HepG2 (cell line): ENCODE data around the gene DOCK9. TPM values are rescaled to one million over a fixed set of nuclear protein-coding genes. Genes with fewer than 3 reads are reported as not detected.
A peak's percentile ranks its signal among the peaks of the same experiment; 100 is the strongest.

ENCODE experiments used
- ATAC-seq: fragments of 200-7000 bp; cut with Tn5 transposase; 3 replicates; pipeline ENCODE4 v1.9.1; 2020; ENCODE audit warnings: mild to moderate bottlenecking, moderate library complexity
- Bru-seq: library from RNA; stranded (reverse); fragments of 400-500 nt; gene quantifications from one replicate; lab custom pipeline; 2021; lab: Mats Ljungman, UMichigan
- BruChase-seq, 2 experiments: library from RNA; stranded (reverse); fragments of 400-500 nt; gene quantifications; one replicate each; lab custom pipeline; 2021; lab: Mats Ljungman, UMichigan
- BruUV-seq: library from RNA; stranded (reverse); fragments of 400-500 nt; replicated peaks from 2 replicates; lab custom pipeline; 2021; lab: Mats Ljungman, UMichigan
- CTCF ChIA-PET: fragments of 300-600 bp; formaldehyde crosslinking; extraction: SDS; loops from one replicate; lab custom pipeline; 2021; ENCODE audit warnings: low total read pairs, inconsistent platforms, low intra/inter-chr PET ratio; lab: Yijun Ruan, JAX
- POLR2A ChIA-PET: fragments of 350-600 bp; sonication (Branson Sonifier 250); formaldehyde crosslinking; loops from one replicate; lab custom pipeline; 2020; ENCODE audit warnings: antibody characterized with exemption, inconsistent platforms; lab: Yijun Ruan, JAX
- DNase-seq: peaks from one replicate; pipeline ENCODE4 v3.0.0-alpha.2; 2015; ENCODE audit warnings: low spot score
- FAIRE-seq: peaks from 3 replicates; lab custom pipeline; 2011; peaks lifted over from hg19 to GRCh38; lab: Jason Lieb, UNC
- H2AFZ ChIP-seq: one replicate; pipeline ENCODE4 v1.6.1; 2011; ENCODE audit warnings: low read length, inconsistent platforms
- H3K27ac ChIP-seq: fragments of 300-600 bp; 3 replicates; pipeline ENCODE4 v1.8.0; 2011; ENCODE audit warnings: mixed run types, mild to moderate bottlenecking, mixed read lengths, low read length, inconsistent platforms; ENCODE audit not compliant: insufficient read depth; ENCODE audit errors: extremely low read length
- H3K27me3 ChIP-seq, 2 experiments: fragments of 200-600 bp in 1 of 2; 2 replicates in 1 of 2; 3 replicates in 1 of 2; pipeline versions ENCODE4 v1.6.0 to v1.8.0; 2011; ENCODE audit warnings: low read length in 2 of 2, mild to moderate bottlenecking in 2 of 2, moderate library complexity in 2 of 2, inconsistent platforms in 1 of 2; ENCODE audit not compliant: insufficient read depth in 2 of 2, control insufficient read depth in 1 of 2
- H3K36me3 ChIP-seq, 2 experiments: fragments of 200-600 bp in 1 of 2; replicated peaks in 1 of 2; 2 replicates in 1 of 2; 3 replicates in 1 of 2; pipeline versions ENCODE4 v1.5.1 to v1.8.0; 2011; ENCODE audit warnings: low read length in 2 of 2, inconsistent platforms in 1 of 2; ENCODE audit not compliant: insufficient read depth in 2 of 2, control insufficient read depth in 1 of 2
- H3K4me1 ChIP-seq: 2 replicates; pipeline ENCODE4 v1.5.1; 2012; ENCODE audit warnings: low read length, inconsistent platforms; ENCODE audit not compliant: insufficient read depth
- H3K4me2 ChIP-seq: 2 replicates; pipeline ENCODE4 v1.6.0; 2011; ENCODE audit warnings: low read depth, low read length, inconsistent platforms
- H3K4me3 ChIP-seq, 3 experiments: fragments of 200-600 bp in 1 of 3; sonication (generic), shearing (Covaris generic) in 1 of 3; replicated peaks in 1 of 3; 2 replicates each; pipeline ENCODE4 v1.5.1; 2011 to 2016; ENCODE audit warnings: low read length in 3 of 3, inconsistent platforms in 2 of 3, low read depth in 2 of 3, mild to moderate bottlenecking in 2 of 3, control low read depth in 1 of 3, mixed read lengths in 1 of 3; ENCODE audit not compliant: insufficient read depth in 1 of 3
- H3K79me2 ChIP-seq: one replicate; pipeline ENCODE4 v1.6.1; 2011; ENCODE audit warnings: low read length, inconsistent platforms; ENCODE audit not compliant: insufficient read depth
- H3K9ac ChIP-seq: 2 replicates; pipeline ENCODE4 v1.6.0; 2011; ENCODE audit warnings: mild to moderate bottlenecking, low read depth, low read length, inconsistent platforms; ENCODE audit not compliant: insufficient read depth
- H3K9me3 ChIP-seq: 2 replicates; pipeline ENCODE4 v1.5.1; 2012; ENCODE audit warnings: mild to moderate bottlenecking, low read length
- H4K20me1 ChIP-seq: 2 replicates; pipeline ENCODE4 v1.6.0; 2011; ENCODE audit warnings: inconsistent platforms, mild to moderate bottlenecking, low read length, moderate library complexity; ENCODE audit not compliant: insufficient read depth
- CHD4 ChIP-seq: fragments of 200-600 bp; sonication (generic); IDR thresholded peaks from 2 replicates; pipeline ENCODE4 v1.7.0; 2017; ENCODE audit warnings: mild to moderate bottlenecking, low read length, borderline replicate concordance
- E2F5 ChIP-seq: sonication (generic); formaldehyde crosslinking; conservative IDR thresholded peaks from 2 replicates; pipeline ENCODE4 v1.4.0; 2020; ENCODE audit warnings: missing genetic modification reagents
- GRHL1 ChIP-seq: sonication (generic); formaldehyde crosslinking; conservative IDR thresholded peaks from 2 replicates; pipeline ENCODE4 v1.8.0; 2022; ENCODE audit warnings: missing genetic modification reagents
- MNT ChIP-seq: fragments of 450-650 bp; IDR thresholded peaks from 2 replicates; pipeline ENCODE4 v1.6.1; 2016
- THRA ChIP-seq: sonication (generic); formaldehyde crosslinking; IDR thresholded peaks from 2 replicates; pipeline ENCODE4 v1.4.0; 2020; ENCODE audit warnings: missing genetic modification reagents, borderline replicate concordance
- WGBS: methylation state at CpG from one replicate; pipeline ENCODE4 v1.1.6; 2017; ENCODE audit warnings: low lambda C conversion rate; 5-methylcytosine and 5-hydroxymethylcytosine counted together
- in situ Hi-C: cut with HindIII; loops from 2 replicates; pipeline ENCODE4 v1.10.0; 2017; ENCODE audit warnings: low pct_unique_long_range_greater_than_20kb; ENCODE audit not compliant: extremely low pct_ligation_motif_present
- intact Hi-C: fragments of 100-400 bp; cut with micrococcal nuclease; formaldehyde crosslinking; loops from one replicate; pipeline ENCODE4 v1.10.0; 2022; ENCODE audit not compliant: unreplicated experiment
- long read RNA-seq, 2 experiments: library from RNA in 1 of 2; library from polyadenylated mRNA in 1 of 2; stranded (forward) in 1 of 2; unstranded in 1 of 2; transcript quantifications; one replicate each; pipeline ENCODE4 v2.0.0, GENCODE V29; 2019 to 2022
- polyA minus RNA-seq, 3 experiments: library from RNA; depleted of rRNA, polyadenylated mRNA; stranded (reverse); fragments of >200 nt; gene quantifications; 2 replicates each; pipeline ENCODE4 v1.2.3, GENCODE V29; 2011; ENCODE audit warnings: low replicate concordance in 1 of 3
- polyA plus RNA-seq, 8 experiments: library from polyadenylated mRNA; depleted of rRNA in 3 of 8; stranded (reverse) in 7 of 8; unstranded in 1 of 8; fragments of >200 nt; fragmentation: Illumina TruSeq in 4 of 8; extraction: Trizol in 4 of 8; gene quantifications; 2 replicates each; pipeline versions ENCODE4 v1.2.1 to v1.2.3, GENCODE V29; 2011 to 2016; ENCODE audit warnings: low read depth in 4 of 8, missing spikeins in 1 of 8, mixed read lengths in 1 of 8; ENCODE audit not compliant: insufficient read depth in 1 of 8
- total RNA-seq, 5 experiments: library from RNA; depleted of rRNA; stranded (reverse); fragments of >200 nt; fragmentation: Illumina TruSeq; extraction: Trizol; gene quantifications; 2 replicates each; pipeline ENCODE4 v1.2.3, GENCODE V29; 2016; ENCODE audit warnings: low read depth in 1 of 5

Gene DOCK9
- total RNA-seq (2016; rRNA removed; fragmentation: Illumina TruSeq; extraction: Trizol) (0.97 and 2.0 TPM in 2 replicates), polyA plus RNA-seq (2011; rRNA removed) (0.44 and 1.8 TPM in 2 replicates), polyA minus RNA-seq (2011; rRNA and poly(A)+ RNA removed; ENCODE audit: low replicate concordance) (2.7 and 35.6 TPM in 2 replicates), Bru-seq, nascent RNA (percentile 34 among the genes with signal in this experiment), BruChase-seq, experiment 1, labeled RNA remaining after a 6-hour chase (percentile 37 among the genes with signal in this experiment), BruChase-seq, experiment 2, labeled RNA remaining after a 2-hour chase (percentile 37 among the genes with signal in this experiment)
- total RNA-seq (2016; cell fraction: cytosol; rRNA removed; fragmentation: Illumina TruSeq; extraction: Trizol; ENCODE audit: low read depth), result 0.10 and 0.62 TPM in 2 replicates
- total RNA-seq (2016; cell fraction: insoluble cytoplasmic fraction; rRNA removed; fragmentation: Illumina TruSeq; extraction: Trizol), result 1.1 and 1.3 TPM in 2 replicates
- total RNA-seq (2016; cell fraction: membrane; rRNA removed; fragmentation: Illumina TruSeq; extraction: Trizol), result 0.31 and 0.65 TPM in 2 replicates
- 1.1 and 1.3 TPM in 2 replicates for total RNA-seq (2016; cell fraction: nucleus; rRNA removed; fragmentation: Illumina TruSeq; extraction: Trizol)
- 0.90 and 0.91 TPM in 2 replicates for polyA plus RNA-seq (2011; cell fraction: cytosol; rRNA removed)
- 1.1 and 1.4 TPM in 2 replicates for polyA plus RNA-seq (2011; cell fraction: nucleus; rRNA removed)
- 1.4 and 2.1 TPM in 2 replicates for polyA plus RNA-seq (2012)
- polyA plus RNA-seq (2016; cell fraction: cytosol; fragmentation: Illumina TruSeq; extraction: Trizol; ENCODE audit: low read depth), result 0.03 and 0.12 TPM in 2 replicates
- 0.71 and 1.6 TPM in 2 replicates for polyA plus RNA-seq (2016; cell fraction: insoluble cytoplasmic fraction; fragmentation: Illumina TruSeq; extraction: Trizol; ENCODE audit: low read depth)
- polyA plus RNA-seq (2016; cell fraction: membrane; fragmentation: Illumina TruSeq; extraction: Trizol; ENCODE audit: low read depth), result 0.06 and 0.08 TPM in 2 replicates
- 1.8 and 4.8 TPM in 2 replicates for polyA plus RNA-seq (2016; cell fraction: nucleus; fragmentation: Illumina TruSeq; extraction: Trizol; ENCODE audit: insufficient read depth, low read depth)
- 1.1 and 1.3 TPM in 2 replicates for polyA minus RNA-seq (2011; cell fraction: cytosol; rRNA and poly(A)+ RNA removed)
- 2.4 and 5.8 TPM in 2 replicates for polyA minus RNA-seq (2011; cell fraction: nucleus; rRNA and poly(A)+ RNA removed)
- long read RNA-seq, experiment 1, result 0 reads
- long read RNA-seq, experiment 2, partial matches to known transcripts, result 0 of 18 reads
- long read RNA-seq, experiment 2, other reads (novel, unspliced or antisense), result 18 of 18 reads

- intact Hi-C loops, result no loop called here
- Histone ChIP-seq H3K27me3 (peaks cover 0 to 1% of the 10 kb centered on the region in 2 experiments; a peak in 2 of 5 replicates), H3K4me2 (peak within 1 kb of the TSS; percentile 56), H3K9ac (no peak within 1 kb of the TSS), H3K27ac (no peak within 1 kb of the TSS), H3K4me3 (peak within 1 kb of the TSS in 1 of 3 experiments; percentile 15; a peak in 1 of 6 replicates), H3K9me3 (no peaks in the 10 kb centered on the region), H2AFZ (no peak within 1 kb of the TSS), H4K20me1 (no peaks in the 10 kb centered on the region), H3K4me1 (peaks cover 10% of the 10 kb centered on the region; the same call in 1 of the 2 replicates), H3K36me3 (no peaks in the 10 kb centered on the region), H3K79me2 (no peaks in the 10 kb centered on the region)
- no peak for DNase-seq
- TF ChIP-seq THRA (no peak), MNT (no peak), GRHL1 (no peak), CHD4 (no peak), E2F5 (CRISPR knock-in tag) (no peak)
- ChIA-PET POLR2A (no interaction called here), CTCF (no interaction called here)
- in situ Hi-C loops, result no loop called here
- WGBS, result 12% methylated on average over 16 of the region's 16 CpGs
- no TSS peak for BruUV-seq
- no peak for FAIRE-seq
- ATAC-seq, result peak; percentile 92
Measured at GRCh38 chr13:98977568-98978265, at the start of gene DOCK9. DOCK9 (minus strand) TSS chr13:98978064; CDS start chr13:98977909, 155 bp downstream.
